ENCODE measurements around the gene SLC4A11.

SLC4A11 gene

DNA sequence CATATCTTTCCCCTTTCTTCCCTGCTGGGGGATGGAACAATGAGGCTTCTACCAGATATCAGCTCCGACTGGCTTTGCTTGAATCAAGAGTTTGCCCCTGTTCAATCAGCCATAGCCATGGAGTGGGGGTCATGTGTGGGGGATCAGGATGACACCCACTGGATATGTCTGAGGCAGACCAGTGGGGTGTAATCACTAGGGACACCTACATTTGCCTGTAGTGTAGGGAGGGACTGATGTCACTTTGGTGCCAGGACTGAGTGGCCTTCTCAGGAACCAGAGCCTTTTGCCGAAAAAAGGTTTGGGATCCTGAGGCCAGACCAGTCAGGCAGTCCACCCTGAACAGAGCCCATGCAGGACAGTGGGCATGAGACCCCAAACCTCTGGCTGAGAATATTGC is 28.6 kb downstream of the SLC4A11 start:
- no peak for TF ChIP-seq ZNF274 (IDR thresholded peaks at IDR 0.05; ENCODE audit: low read depth, low read length)
- peak overlapping the region; percentile 91 for H3K4me3 ChIP-seq (ENCODE audit: low read length)

DNA sequence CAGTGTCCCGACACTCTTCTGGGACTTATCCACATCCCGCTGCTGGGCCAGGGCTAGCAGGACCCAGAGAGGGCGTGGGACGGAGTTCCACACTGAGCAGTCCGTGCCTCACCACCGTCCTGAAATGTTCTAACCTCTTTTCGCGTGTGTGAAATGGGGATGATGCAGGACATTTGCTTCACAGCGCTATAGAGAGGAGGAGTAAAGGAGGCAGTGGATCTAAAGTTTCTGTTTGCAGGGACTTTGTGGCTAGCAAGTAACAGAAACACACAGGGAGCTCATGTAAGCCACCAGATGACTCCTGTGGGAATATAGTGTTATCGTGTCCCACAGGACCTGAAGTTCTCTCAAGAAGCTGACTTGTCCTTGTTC is 29.1 kb downstream of the SLC4A11 start:
- H3K4me3 ChIP-seq (ENCODE audit: low read length) = peak overlapping the region; percentile 91
- no peak for TF ChIP-seq ZNF274 (IDR thresholded peaks at IDR 0.05; ENCODE audit: low read depth, low read length)

DNA sequence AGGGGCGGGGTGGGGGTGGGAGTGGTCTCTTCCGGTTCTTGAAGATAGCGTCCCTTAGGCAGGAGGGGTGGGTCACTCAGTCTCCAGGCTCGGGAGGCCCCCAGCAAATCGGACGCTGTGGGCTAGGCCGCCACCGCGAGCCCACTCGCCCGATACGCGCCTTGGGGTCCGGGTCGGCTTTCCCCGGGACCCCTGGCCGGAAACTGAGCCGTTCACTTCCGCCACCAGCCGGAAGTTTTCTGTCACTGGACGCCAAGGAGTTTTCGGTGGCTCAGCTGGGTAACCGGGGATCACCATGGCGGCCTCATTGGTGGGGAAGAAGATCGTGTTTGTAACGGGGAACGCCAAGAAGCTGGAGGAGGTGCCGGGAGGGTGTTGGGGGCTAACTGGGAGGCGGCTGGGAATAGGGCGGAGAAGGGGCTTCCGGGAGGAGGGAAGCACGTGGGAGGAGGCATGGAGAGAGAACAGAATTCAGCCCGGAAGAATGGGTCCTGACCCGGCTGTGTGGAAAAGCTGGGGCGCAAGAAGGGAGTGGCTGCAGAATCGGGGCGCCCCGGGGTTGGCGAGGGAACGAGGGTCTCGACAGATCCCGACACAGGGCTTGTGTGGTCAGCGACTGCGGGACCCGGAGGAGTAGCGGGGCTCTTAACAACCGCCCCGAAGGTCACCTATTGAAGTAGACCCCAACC is 29.6 kb downstream of the SLC4A11 start, which contains the start of gene ITPA:
Gene ITPA (plus strand): TSS at position 242 of the 689 bp plus-strand sequence. CDS start 54 bp downstream, at position 296.
- no peak for TF ChIP-seq ZNF274 (IDR thresholded peaks at IDR 0.05; ENCODE audit: low read depth, low read length)
- peak within 1 kb of the TSS; percentile 91 for H3K4me3 ChIP-seq (ENCODE audit: low read length)

DNA sequence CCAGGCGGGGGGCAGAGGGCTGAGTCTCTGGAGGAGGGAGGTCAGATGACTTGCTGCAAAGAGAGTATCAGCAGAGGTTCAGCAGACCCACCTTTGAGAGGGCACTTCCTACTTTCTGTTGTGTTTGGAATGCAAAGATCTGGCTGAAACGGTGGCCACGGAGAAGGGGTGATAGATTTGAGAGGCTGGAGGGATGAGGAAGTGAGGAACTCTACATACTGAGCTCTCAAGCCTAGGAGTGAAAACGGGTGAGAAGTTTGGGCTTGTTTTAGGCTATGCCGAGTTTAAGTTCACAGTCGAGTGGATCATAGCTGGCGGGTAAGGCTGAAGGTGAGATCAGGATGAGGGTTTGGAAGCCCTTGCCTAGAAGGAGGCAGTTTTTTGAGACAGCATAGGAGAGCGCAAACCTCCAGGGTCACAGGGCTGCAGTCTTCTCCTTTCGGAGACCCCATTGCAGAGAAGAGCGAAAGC is 30.2 kb downstream of the SLC4A11 start:
- no peak for TF ChIP-seq ZNF274 (IDR thresholded peaks at IDR 0.05; ENCODE audit: low read depth, low read length)
- peak overlapping the region; percentile 91 for H3K4me3 ChIP-seq (ENCODE audit: low read length)

DNA sequence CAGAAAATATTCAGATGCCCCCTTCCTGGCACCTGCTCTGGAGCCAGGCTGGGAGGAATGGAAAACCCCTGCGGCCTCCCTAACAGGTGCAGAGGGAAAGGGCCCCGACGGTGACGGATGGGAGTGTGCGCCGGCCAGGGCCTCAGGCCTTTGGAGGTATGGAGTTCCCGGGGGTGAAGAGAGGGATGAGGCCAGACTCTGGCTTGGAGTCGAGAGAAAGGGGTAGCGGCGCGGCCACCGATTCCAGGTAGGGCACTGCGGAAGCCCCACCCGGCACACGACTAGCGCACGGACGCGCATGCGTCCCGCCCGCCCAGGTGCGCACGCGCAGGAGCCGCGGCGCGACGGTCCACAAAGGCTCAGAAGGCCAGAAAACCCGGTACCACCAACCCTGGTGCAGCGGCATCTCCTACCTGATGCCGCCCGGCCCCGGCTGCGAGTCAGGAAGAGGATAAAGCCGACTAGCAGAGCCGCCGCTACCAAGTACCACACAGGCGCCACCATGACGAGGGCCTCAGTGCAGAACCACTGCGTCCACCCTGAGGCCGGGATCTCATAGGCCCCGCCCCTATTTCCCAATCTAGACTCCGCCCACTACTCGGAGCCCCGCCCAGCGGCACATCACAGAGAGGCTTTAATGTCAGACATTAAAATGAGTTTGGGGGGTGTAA is 34.7 kb downstream of the SLC4A11 start, which contains the start of gene DDRGK1:
Gene DDRGK1 (minus strand): TSS at position 559 of the 671 bp plus-strand sequence. CDS start 55 bp downstream, at position 504.
- peak within 1 kb of the TSS; percentile 92 for H3K4me3 ChIP-seq (ENCODE audit: low read length)
- TF ChIP-seq ZNF274 (IDR thresholded peaks at IDR 0.05; ENCODE audit: low read depth, low read length) = no peak

DNA sequence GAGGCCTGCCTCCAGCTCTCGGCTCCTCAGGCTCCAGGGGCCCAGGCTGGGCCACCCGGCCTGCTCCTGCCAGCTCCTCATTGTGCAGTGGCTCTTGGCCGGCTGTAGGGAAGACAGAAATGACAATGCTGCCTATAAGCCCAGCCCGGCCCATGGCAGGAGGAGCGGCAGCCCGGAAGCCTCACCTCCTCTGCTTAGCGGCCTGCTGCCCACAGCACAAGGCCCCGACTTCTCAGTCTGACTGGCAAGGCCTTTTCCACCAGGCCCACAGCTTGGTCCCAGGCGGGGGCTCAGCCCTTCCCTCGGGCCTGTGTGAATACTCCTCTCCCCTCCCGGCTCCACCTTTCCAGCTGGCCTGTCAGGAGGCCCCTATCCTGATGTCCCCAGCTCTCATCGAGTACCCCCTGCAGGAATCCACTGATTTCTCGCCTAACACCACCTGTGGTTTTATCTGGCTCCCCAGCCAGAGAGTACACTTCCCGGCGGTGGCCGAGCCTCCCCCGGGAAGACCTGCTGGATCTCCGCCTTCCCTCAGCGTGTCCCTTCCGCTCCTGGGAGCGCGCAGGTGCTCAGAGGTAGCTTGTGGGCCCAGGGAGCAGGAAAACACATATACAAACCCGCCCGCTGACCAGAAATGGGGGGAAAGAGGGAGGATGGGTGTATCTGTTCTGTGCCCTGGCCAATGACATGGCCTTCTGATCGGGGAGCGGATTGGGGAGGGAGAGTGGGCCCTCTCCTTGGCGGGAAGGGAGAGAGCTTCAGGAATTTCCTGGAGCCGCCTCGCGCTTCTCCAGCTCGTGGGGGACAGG is 35.5 kb downstream of the SLC4A11 start:
- peak overlapping the region; percentile 92 for H3K4me3 ChIP-seq (ENCODE audit: low read length)
- TF ChIP-seq ZNF274 (IDR thresholded peaks at IDR 0.05; ENCODE audit: low read depth, low read length) = no peak

DNA sequence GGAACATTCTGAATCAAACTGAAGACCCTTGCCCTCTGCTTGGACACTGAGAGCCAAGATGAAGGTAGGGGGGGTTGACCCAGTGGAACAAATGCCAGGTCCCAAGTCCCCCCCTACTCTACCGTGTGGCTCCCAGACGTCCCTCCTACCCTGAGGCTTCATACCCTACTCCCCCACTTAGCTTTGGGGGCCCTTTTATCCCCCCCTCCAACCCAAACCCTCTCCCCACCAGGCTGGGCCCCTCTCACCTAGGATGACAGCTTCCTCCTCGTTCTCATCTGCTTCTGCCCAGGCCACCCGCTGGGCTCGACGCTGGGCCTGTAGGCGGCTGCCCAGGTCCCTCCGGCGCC is 36.0 kb downstream of the SLC4A11 start:
- H3K4me3 ChIP-seq (ENCODE audit: low read length) = peak overlapping the region; percentile 92; the same call in 1 of the 2 replicates
- TF ChIP-seq ZNF274 (IDR thresholded peaks at IDR 0.05; ENCODE audit: low read depth, low read length) = no peak

DNA sequence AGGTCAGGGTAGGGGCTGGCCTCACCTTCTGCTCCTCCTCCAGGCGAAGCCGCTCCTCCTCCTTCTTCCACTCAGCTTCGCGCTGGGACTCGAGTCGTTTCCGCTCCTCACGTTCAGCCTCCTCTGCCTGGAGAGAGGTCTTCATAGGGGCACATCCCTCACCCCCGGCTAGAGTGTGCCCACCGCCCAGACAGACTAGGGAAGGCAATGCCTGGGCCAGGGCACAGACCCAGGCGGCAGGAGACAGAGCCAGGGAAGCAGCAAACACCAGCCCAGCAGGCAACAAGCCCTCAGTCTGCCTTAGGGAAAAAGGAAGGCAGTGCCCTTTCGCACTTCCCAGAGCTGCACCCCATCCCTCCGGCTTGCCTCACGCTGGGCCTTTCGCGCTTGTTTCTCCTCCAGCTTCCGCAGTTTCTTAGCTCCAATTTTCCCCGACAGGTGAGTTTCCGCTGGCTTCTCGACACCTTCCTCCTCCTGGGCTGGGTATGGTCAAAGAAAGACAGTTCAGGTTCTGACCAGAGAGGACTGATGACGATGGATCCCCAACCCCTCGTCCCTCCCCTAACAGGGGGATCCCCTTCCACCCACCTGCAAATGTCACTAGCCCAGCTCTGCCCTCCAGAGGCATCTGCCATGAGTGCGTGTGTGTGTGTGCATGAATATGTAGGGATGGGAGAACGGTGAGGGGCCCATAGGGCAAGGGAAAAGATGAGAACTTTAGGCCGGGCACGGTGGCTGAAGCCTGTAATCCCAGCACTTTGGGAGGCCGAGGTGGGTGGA is 38.8 kb downstream of the SLC4A11 start:
- no peak for TF ChIP-seq ZNF274 (IDR thresholded peaks at IDR 0.05; ENCODE audit: low read depth, low read length)
- no peak overlapping the region for H3K4me3 ChIP-seq (ENCODE audit: low read length)

DNA sequence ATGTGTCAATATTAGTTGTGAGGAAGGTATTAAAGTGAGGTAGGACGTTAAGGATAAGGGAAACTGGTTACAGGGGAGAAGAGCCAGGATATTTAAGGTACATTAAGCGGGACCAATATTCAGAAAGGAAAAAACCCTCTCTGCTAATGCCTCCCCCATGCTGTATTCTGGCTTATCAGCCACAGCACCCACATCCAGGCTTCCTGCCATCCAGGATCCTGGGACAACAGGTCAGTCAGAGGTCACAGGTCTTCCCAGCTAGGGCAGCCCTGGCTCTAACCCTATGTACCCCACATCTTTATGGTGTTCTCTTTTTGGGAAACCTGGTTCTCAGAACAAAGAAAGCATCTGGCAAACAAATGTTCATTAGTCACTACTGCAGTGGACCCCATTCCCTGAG is 39.8 kb downstream of the SLC4A11 start:
- H3K4me3 ChIP-seq (ENCODE audit: low read length) = no peak overlapping the region
- no peak for TF ChIP-seq ZNF274 (IDR thresholded peaks at IDR 0.05; ENCODE audit: low read depth, low read length)

DNA sequence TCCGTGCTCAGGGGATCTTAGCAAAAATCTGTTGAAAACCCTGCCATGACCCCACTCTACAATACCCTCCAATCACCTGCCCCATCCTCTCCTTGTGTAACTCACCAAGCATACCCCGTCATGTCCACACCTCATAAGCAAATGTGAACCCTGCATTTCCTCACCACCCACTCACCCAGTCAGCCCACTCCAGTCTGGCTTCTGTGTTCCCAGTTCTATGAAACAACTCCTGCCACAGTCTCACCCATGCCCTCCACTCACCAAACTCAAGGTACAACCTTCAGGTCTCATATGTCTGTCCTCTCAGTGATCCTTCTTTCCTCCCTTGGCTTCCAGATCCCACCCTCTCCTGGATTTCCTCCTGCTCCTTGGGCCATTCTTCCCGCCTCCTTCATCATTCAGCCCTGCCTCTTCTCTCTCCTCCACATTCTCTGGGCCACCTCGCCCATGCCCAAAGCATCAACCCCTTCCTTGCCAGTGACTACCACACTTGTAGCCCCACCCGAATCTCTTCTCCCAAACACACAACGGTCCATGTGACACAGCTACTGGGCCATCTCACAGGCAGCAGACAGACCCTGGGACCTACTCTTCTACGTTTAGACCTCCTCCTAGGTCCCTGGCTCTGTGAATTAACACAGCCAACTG is 43.3 kb downstream of the SLC4A11 start:
- no peak for TF ChIP-seq ZNF274 (IDR thresholded peaks at IDR 0.05; ENCODE audit: low read depth, low read length)
- H3K4me3 ChIP-seq (ENCODE audit: low read length) = no peak overlapping the region

DNA sequence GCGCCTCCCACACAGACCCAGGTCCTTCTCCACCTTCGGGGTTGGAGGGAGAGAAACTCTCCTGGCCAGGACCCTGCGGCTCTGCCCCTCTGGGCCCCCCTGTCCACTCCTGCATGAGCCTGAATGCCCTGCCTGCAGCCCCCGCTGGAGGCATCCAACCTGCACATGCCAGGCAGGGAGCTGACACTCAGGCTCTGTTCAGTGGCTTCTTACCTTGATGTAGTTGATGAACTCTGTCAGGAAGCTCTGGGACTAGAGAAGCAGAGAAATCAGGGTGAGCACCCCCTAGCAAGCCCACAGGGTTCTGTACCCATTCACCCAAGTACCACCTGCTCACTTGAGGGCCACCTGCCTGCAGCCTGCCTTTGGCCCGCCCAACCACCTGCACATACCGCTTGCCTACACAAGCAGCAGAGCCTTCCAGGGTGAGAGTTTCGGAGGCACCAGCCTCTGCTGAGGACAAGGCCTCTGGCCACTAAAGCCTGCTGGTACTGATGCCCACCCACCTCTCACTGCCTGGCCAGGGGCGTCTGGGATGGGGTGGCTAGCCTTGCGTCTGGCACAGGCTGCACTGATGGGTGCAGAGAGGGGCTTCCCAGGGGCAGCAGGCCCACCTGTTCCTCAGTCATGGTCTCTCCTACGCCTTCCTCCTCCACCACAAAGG is 44.2 kb downstream of the SLC4A11 start:
- H3K4me3 ChIP-seq (ENCODE audit: low read length) = no peak overlapping the region
- no peak for TF ChIP-seq ZNF274 (IDR thresholded peaks at IDR 0.05; ENCODE audit: low read depth, low read length)

DNA sequence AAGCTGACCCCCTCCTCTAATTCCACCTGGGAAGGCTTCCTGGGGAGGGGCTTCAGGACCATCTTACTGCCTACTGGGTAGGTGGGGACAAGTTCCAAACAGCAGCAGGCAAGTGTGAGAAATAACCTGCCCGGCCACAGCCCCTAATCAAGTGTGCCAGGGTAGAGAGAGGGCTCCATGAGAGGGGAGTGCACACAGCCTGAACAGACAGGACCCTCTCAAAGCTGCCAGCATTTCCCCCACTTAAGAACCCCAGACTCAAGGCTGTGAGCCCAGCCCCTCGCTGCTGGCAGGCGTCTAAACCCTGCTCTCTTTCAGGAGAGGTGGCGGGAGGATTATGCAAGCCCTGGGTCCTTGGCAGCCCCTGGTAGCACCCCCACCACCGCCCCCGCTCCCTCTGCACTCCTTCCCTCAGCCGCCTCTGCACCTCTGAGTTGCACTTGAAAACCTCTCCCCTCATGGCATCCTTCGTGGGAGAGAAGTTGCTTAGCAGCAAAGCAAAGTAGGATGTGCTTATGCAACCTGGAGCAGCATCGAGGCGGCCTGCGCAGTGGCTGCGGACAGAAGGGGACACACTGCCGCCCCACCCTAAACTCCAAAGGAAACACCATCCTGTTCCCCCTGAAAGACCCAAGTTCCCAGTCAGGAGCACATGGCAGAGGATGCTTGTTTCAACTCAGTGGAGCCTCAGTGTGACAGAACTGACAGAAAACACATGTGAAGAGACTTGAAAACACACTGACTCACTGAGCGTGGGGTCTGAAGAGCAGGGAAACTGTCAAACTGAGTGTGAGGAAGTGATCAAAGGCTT is 45.0 kb downstream of the SLC4A11 start:
- TF ChIP-seq ZNF274 (IDR thresholded peaks at IDR 0.05; ENCODE audit: low read depth, low read length) = no peak
- no peak overlapping the region for H3K4me3 ChIP-seq (ENCODE audit: low read length)
